Hepatocyte (in vitro differentiated cells): ENCODE measurements around the gene TCF4. TPM values are rescaled to one million over a fixed set of nuclear protein-coding genes. Genes with fewer than 3 reads are reported as not detected.

ENCODE experiments used
- DNase-seq: peaks from one replicate; pipeline ENCODE4 v3.0.0-alpha.2; 2016; ENCODE audit warnings: low spot score
- H2AFZ ChIP-seq: fragments of 200-600 bp; sonication (generic); 2 replicates; pipeline ENCODE4 v1.6.0; 2016; ENCODE audit warnings: antibody characterized with exemption, mild to moderate bottlenecking
- H3K27ac ChIP-seq: fragments of 200-600 bp; sonication (generic); 2 replicates; pipeline ENCODE4 v1.5.1; 2016; ENCODE audit warnings: mild to moderate bottlenecking
- H3K27me3 ChIP-seq: fragments of 200-600 bp; sonication (generic); 2 replicates; pipeline ENCODE4 v1.6.1; 2016
- H3K36me3 ChIP-seq: fragments of 200-600 bp; sonication (generic); replicated peaks from 2 replicates; pipeline ENCODE4 v1.5.1; 2016; ENCODE audit warnings: low read depth; ENCODE audit not compliant: insufficient read depth
- H3K4me1 ChIP-seq: fragments of 200-600 bp; sonication (generic); 2 replicates; pipeline ENCODE4 v1.5.1; 2016; ENCODE audit warnings: mild to moderate bottlenecking, moderate library complexity; ENCODE audit not compliant: insufficient read depth
- H3K4me2 ChIP-seq: fragments of 200-600 bp; sonication (generic); 2 replicates; pipeline ENCODE4 v1.6.0; 2016
- H3K4me3 ChIP-seq: fragments of 200-600 bp; sonication (generic); 2 replicates; pipeline ENCODE4 v1.5.1; 2016; ENCODE audit warnings: mild to moderate bottlenecking
- H3K79me2 ChIP-seq: fragments of 200-600 bp; sonication (generic); 2 replicates; pipeline ENCODE4 v1.6.0; 2017; ENCODE audit warnings: mild to moderate bottlenecking
- H3K9me2 ChIP-seq: fragments of 200-600 bp; sonication (generic); replicated peaks from 2 replicates; pipeline ENCODE4 v1.6.0; 2017; ENCODE audit warnings: mild to moderate bottlenecking; ENCODE audit not compliant: insufficient read depth
- H3K9me3 ChIP-seq: fragments of 200-600 bp; sonication (generic); 2 replicates; pipeline ENCODE4 v1.5.1; 2016; ENCODE audit warnings: low read depth, mild to moderate bottlenecking
- H4K20me1 ChIP-seq: fragments of 200-600 bp; sonication (generic); 2 replicates; pipeline ENCODE4 v1.6.0; 2016; ENCODE audit warnings: mild to moderate bottlenecking; ENCODE audit not compliant: insufficient read depth, poor library complexity, severe bottlenecking
- EZH2 ChIP-seq: fragments of 200-600 bp; sonication (generic); IDR thresholded peaks from 2 replicates; pipeline ENCODE4 v1.6.1; 2016; ENCODE audit warnings: antibody characterized with exemption, mild to moderate bottlenecking, borderline replicate concordance
- EZH2phosphoT487 ChIP-seq: fragments of 200-600 bp; sonication (generic); IDR thresholded peaks from one replicate; pipeline ENCODE4 v1.6.1; 2018; ENCODE audit warnings: antibody characterized with exemption, mild to moderate bottlenecking, low read depth, moderate library complexity; ENCODE audit not compliant: unreplicated experiment, severe bottlenecking
- WGBS: methylation state at CpG from one replicate; pipeline ENCODE4 v1.1.6; 2016; ENCODE audit warnings: low lambda C conversion rate; ENCODE audit errors: missing lambda C conversion rate; 5-methylcytosine and 5-hydroxymethylcytosine counted together
- polyA plus RNA-seq: library from polyadenylated mRNA; unstranded; fragments of >200 nt; fragmentation: Nextera tagmentation; extraction: Ambion mirVana; gene quantifications from 2 replicates; pipeline ENCODE4 v1.2.1, GENCODE V29; 2016
- total RNA-seq: library from RNA; depleted of rRNA; stranded (reverse); fragments of >200 nt; gene quantifications from 2 replicates; pipeline ENCODE4 v1.2.3, GENCODE V29; 2014
- TF ChIP-seq, protein P1 (sequence below): fragments of 200-600 bp; sonication (generic); IDR thresholded peaks from 2 replicates; pipeline ENCODE4 v1.5.1; 2016; ENCODE audit warnings: antibody characterized with exemption, mild to moderate bottlenecking; ENCODE audit not compliant: poor library complexity

The TCF4 gene
- total and polyA plus RNA-seq, 2 experiments from 2014 or later, result 40.5 to 65.2 TPM

DNA sequence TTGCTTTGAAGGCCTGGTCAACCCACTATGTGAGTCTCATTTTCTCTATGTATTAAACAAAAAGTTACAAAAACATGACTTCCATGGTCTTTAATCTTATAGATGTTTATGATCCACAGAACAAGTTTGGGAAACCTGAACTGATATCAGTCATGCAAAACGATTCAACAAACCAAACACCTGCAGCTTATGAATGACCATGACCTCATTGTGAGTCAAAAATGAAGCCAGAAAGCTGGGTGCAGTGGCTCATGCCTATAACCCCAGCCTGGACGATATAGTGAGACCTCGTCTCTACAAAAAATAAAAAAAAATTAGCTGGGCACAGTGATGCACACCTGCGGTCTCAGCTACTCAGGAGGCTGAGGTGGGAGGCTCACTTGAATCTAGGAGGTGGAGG is 358.3 kb downstream of the TCF4 start:
- no peak for DNase-seq
- H3K4me1 ChIP-seq, result no peaks in the 10 kb centered on the region
- no peak overlapping the region for H3K4me2 ChIP-seq
- no peak overlapping the region for H3K27ac ChIP-seq
- no peak overlapping the region for H3K4me3 ChIP-seq
- TF ChIP-seq, protein P1, sequence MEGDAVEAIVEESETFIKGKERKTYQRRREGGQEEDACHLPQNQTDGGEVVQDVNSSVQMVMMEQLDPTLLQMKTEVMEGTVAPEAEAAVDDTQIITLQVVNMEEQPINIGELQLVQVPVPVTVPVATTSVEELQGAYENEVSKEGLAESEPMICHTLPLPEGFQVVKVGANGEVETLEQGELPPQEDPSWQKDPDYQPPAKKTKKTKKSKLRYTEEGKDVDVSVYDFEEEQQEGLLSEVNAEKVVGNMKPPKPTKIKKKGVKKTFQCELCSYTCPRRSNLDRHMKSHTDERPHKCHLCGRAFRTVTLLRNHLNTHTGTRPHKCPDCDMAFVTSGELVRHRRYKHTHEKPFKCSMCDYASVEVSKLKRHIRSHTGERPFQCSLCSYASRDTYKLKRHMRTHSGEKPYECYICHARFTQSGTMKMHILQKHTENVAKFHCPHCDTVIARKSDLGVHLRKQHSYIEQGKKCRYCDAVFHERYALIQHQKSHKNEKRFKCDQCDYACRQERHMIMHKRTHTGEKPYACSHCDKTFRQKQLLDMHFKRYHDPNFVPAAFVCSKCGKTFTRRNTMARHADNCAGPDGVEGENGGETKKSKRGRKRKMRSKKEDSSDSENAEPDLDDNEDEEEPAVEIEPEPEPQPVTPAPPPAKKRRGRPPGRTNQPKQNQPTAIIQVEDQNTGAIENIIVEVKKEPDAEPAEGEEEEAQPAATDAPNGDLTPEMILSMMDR, result no peak
- TF ChIP-seq EZH2phosphoT487, result no peak
- no peak for TF ChIP-seq EZH2
- H3K9me3 ChIP-seq, result no peaks in the 10 kb centered on the region
- H3K36me3 ChIP-seq, result no peaks in the 10 kb centered on the region
- no peaks in the 10 kb centered on the region for H3K79me2 ChIP-seq
- H3K9me2 ChIP-seq, result no peaks in the 10 kb centered on the region
- H2AFZ ChIP-seq, result no peak overlapping the region
- H3K27me3 ChIP-seq, result no peaks in the 10 kb centered on the region
- no peaks in the 10 kb centered on the region for H4K20me1 ChIP-seq
- 77% methylated on average over 4 of the region's 4 CpGs for WGBS

DNA sequence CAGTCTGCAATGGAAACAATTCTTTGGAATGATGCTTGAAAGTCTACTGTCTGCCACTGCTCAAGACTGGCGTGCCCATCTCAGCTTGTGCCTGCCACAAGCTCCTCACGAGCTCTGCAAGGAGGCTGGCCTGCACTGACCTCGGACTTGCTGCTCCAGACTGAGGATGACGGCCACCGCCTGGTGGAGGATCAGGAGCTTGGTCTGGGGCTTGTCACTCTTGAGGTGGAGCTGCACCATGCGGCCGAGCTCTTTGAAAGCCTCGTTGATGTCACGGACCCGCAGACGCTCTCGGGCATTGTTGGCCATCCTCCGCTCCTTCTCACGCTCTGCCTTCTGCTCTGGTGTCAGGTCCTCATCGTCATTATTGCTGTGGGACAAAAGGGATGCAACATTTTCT is 359.3 kb downstream of the TCF4 start:
- Histone ChIP-seq H3K4me1 (no peaks in the 10 kb centered on the region), H3K27ac (peak overlapping the region; percentile 48)
- WGBS, result 87% methylated on average over 15 of the region's 15 CpGs

DNA sequence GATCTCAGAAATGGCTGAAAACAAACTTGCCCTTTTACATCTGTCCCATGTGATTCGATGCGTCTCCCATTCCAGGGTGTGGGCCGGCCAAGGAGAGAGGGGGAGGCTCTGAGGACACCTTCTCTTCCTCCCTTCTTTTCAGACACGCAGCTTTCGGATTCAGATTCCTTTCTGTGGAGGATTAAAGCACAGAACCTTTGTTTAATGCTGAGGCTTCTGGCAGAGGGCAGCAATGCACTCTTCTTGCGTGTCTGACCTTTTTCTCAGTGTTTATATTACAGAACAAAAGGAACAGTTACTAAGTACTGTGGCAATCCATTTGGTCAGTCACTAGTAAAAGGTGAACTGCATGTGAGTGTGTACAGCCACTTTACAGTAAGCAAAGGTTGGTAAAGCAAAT is 359.8 kb downstream of the TCF4 start:
- Histone ChIP-seq H3K9me2 (no peaks in the 10 kb centered on the region), H3K27ac (peak overlapping the region; percentile 48), H3K9me3 (no peaks in the 10 kb centered on the region), H3K27me3 (no peaks in the 10 kb centered on the region), H4K20me1 (no peaks in the 10 kb centered on the region), H3K4me1 (no peaks in the 10 kb centered on the region), H3K79me2 (no peaks in the 10 kb centered on the region), H3K36me3 (no peaks in the 10 kb centered on the region), H3K4me2 (no peak overlapping the region), H2AFZ (no peak overlapping the region), H3K4me3 (no peak overlapping the region)
- DNase-seq, result no peak
- 59% methylated on average over 6 of the region's 6 CpGs for WGBS
- TF ChIP-seq, protein P1, result no peak
- no peak for TF ChIP-seq EZH2
- TF ChIP-seq EZH2phosphoT487, result no peak

More for the DNA sequence above, 359.3 kb downstream of the TCF4 start:
- Histone ChIP-seq H3K9me2 (no peaks in the 10 kb centered on the region), H3K36me3 (no peaks in the 10 kb centered on the region), H3K79me2 (no peaks in the 10 kb centered on the region), H3K4me3 (no peak overlapping the region), H4K20me1 (no peaks in the 10 kb centered on the region), H3K4me2 (no peak overlapping the region), H3K9me3 (no peaks in the 10 kb centered on the region), H3K27me3 (no peaks in the 10 kb centered on the region), H2AFZ (no peak overlapping the region)
- DNase-seq, result peak; percentile 8
- no peak for TF ChIP-seq EZH2
- no peak for TF ChIP-seq EZH2phosphoT487
- TF ChIP-seq, protein P1, result no peak

DNA sequence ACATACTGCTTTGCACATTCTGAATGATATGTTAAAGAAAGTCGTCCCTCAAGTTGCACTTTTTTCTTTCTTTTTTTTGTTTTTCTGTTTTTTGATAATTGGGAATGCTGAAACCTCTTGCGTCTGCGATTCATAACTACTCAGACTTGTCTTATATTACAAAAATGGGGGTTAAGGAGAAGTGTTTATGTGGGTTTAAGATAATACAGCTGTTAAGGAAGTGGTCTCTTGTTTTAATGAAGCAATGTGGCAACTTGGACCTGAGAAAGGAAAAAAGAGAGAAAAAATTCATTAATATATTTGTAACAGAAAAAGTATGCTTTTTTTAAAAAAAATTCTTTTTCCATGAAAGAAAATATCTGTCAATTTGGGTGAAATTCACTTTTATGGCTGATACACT is 360.2 kb downstream of the TCF4 start:
- Histone ChIP-seq H3K4me2 (no peak overlapping the region), H3K4me3 (no peak overlapping the region), H3K9me3 (no peaks in the 10 kb centered on the region), H3K79me2 (no peaks in the 10 kb centered on the region), H3K4me1 (no peaks in the 10 kb centered on the region), H3K27me3 (no peaks in the 10 kb centered on the region), H3K9me2 (no peaks in the 10 kb centered on the region), H3K36me3 (no peaks in the 10 kb centered on the region), H2AFZ (no peak overlapping the region), H3K27ac (peak overlapping the region; percentile 48), H4K20me1 (no peaks in the 10 kb centered on the region)
- no peak for DNase-seq
- no peak for TF ChIP-seq EZH2
- 84% methylated on average over 3 of the region's 3 CpGs for WGBS
